Parathyroid adenoma (tissue), 2 donors: ENCODE measurements around the gene DBN1.
A peak's percentile ranks its signal among the peaks of the same experiment; 100 is the strongest.

Experiments
- H2AFZ ChIP-seq: fragments of 300-600 bp; sonication (generic); one replicate; pipeline ENCODE4 v1.7.0; 2017; ENCODE audit warnings: antibody characterized with exemption, mild to moderate bottlenecking
- H3K27ac ChIP-seq: fragments of 300-600 bp; sonication (generic); one replicate; pipeline ENCODE4 v1.7.0; 2017
- H3K27me3 ChIP-seq: fragments of 300-600 bp; sonication (generic); one replicate; pipeline ENCODE4 v1.7.0; 2017; ENCODE audit warnings: low read length; ENCODE audit not compliant: control insufficient read depth, insufficient read depth
- H3K36me3 ChIP-seq: fragments of 300-600 bp; sonication (generic); one replicate; pipeline ENCODE4 v1.7.0; 2017; ENCODE audit warnings: low read length; ENCODE audit not compliant: control insufficient read depth, insufficient read depth
- H3K4me1 ChIP-seq: fragments of 300-600 bp; sonication (generic); one replicate; pipeline ENCODE4 v1.7.0; 2017; ENCODE audit warnings: control low read depth
- H3K4me2 ChIP-seq: fragments of 300-600 bp; sonication (generic); one replicate; pipeline ENCODE4 v1.7.0; 2017; ENCODE audit warnings: low read length
- H3K4me3 ChIP-seq: fragments of 300-600 bp; sonication (generic); one replicate; pipeline ENCODE4 v1.7.0; 2017; ENCODE audit warnings: low read depth, low read length
- H3K79me2 ChIP-seq: fragments of 300-600 bp; sonication (generic); one replicate; pipeline ENCODE4 v1.7.0; 2017; ENCODE audit warnings: control low read depth
- H3K9ac ChIP-seq: fragments of 300-600 bp; sonication (generic); one replicate; pipeline ENCODE4 v1.7.0; 2017; ENCODE audit warnings: mild to moderate bottlenecking
- H3K9me3 ChIP-seq: fragments of 300-600 bp; sonication (generic); one replicate; pipeline ENCODE4 v1.7.0; 2017; ENCODE audit warnings: low read length; ENCODE audit not compliant: control insufficient read depth
- TF ChIP-seq, protein P1 (sequence below): fragments of 300-600 bp; sonication (generic); IDR thresholded peaks from one replicate; pipeline ENCODE4 v1.7.0; 2017; ENCODE audit warnings: antibody characterized with exemption, mild to moderate bottlenecking
- donor health status: primary hyperparathyroidism.

DBN1 gene

GRCh38 chr5:177471610-177472356 lies 1.7 kb downstream of the DBN1 start:
- Histone ChIP-seq H3K79me2 (peaks cover 24% of the 10 kb centered on the region), H3K4me2 (peak overlapping the region; percentile 83), H3K4me1 (peaks cover 16% of the 10 kb centered on the region), H3K27ac (no peak overlapping the region), H3K27me3 (no peaks in the 10 kb centered on the region), H3K9ac (no peak overlapping the region), H2AFZ (no peak overlapping the region), H3K36me3 (no peaks in the 10 kb centered on the region), H3K9me3 (no peaks in the 10 kb centered on the region), H3K4me3 (peak overlapping the region; percentile 77)
- TF ChIP-seq, protein P1, sequence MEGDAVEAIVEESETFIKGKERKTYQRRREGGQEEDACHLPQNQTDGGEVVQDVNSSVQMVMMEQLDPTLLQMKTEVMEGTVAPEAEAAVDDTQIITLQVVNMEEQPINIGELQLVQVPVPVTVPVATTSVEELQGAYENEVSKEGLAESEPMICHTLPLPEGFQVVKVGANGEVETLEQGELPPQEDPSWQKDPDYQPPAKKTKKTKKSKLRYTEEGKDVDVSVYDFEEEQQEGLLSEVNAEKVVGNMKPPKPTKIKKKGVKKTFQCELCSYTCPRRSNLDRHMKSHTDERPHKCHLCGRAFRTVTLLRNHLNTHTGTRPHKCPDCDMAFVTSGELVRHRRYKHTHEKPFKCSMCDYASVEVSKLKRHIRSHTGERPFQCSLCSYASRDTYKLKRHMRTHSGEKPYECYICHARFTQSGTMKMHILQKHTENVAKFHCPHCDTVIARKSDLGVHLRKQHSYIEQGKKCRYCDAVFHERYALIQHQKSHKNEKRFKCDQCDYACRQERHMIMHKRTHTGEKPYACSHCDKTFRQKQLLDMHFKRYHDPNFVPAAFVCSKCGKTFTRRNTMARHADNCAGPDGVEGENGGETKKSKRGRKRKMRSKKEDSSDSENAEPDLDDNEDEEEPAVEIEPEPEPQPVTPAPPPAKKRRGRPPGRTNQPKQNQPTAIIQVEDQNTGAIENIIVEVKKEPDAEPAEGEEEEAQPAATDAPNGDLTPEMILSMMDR: no peak

DNA sequence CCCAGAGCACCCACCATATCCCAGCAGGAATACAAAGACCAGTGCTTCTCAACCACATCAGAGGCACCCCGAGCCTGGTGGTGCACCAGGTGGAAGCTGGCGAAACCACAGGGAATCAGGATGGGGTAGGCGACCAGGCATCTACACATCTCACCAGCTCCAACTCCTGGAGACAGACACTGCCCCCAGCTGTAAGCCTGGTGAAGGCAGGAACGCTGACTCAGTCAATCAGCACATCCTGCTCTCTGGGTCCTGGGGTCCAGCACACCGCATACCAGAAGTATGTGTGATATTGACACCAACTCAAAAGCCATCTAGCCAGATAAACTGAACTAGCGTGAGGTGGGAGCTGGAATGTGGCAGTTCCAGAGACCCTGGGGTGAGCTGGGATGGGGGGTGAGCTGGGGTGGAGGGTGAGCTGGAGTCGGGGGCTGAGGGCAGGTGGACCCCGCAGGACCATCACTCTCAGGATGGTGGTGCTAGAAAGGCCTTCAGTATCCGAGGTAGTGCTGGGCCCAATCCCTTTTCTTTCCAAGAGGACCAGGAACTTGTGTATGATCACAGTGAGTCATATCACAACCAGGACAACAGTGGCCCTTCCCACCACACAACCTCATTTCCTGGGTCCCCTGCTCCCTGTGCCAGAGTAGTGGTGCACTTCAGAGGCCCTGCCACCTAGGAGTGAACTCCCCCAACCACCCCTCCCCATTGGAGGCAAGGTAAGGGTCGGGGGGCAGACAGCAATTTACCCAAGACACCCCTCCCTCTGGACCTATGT lies 2.5 kb downstream of the DBN1 start:
- Histone ChIP-seq H3K4me2 (no peak overlapping the region), H3K4me3 (no peak overlapping the region), H3K9me3 (no peaks in the 10 kb centered on the region), H3K79me2 (peaks cover 24% of the 10 kb centered on the region), H3K4me1 (peaks cover 16% of the 10 kb centered on the region), H3K27me3 (no peaks in the 10 kb centered on the region), H3K36me3 (no peaks in the 10 kb centered on the region), H3K9ac (no peak overlapping the region), H3K27ac (no peak overlapping the region), H2AFZ (no peak overlapping the region)
- TF ChIP-seq, protein P1: no peak

DNA sequence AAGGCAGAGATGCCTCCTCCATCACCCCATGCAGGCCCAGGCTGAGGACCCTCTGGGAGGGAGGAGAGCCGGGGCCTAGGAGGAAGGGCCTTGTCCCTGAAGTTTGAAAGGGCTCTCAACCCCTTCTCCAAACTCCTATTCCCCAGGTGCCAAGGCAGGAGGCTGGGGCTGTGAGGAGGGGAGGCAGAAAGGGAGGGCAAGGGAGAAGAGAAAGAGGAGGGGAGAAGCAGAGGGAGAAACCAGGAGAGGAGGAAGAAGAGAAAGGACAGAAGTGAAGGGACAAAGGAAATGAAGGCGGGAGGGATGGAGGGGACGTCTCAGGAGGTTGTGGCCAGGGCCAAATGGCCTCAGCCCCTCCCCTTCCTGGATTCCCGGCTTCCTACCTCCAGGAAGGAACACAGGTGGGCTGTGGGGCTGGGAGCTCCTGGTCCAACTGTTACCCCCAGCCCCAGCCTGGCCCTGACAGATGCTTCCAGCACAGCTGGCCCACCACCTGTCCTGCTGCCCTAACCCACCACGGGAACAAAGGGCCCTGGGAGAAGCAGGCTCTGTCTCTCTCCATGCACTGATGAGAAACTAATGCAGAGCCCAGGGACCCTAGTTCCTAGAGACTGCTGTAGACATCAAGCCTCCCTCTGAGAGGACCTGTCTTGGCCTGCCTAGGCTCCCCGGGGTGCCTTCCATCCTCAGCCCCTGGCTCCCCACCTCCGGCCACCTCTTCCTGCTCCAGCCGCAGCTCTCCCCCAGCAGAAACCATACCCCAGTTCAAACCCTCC lies 3.5 kb downstream of the DBN1 start:
- Histone ChIP-seq H3K9me3 (no peaks in the 10 kb centered on the region), H3K4me1 (peaks cover 16% of the 10 kb centered on the region), H3K4me3 (no peak overlapping the region), H3K27ac (no peak overlapping the region), H3K9ac (no peak overlapping the region), H3K79me2 (peaks cover 24% of the 10 kb centered on the region), H3K4me2 (no peak overlapping the region), H3K36me3 (no peaks in the 10 kb centered on the region), H2AFZ (no peak overlapping the region), H3K27me3 (no peaks in the 10 kb centered on the region)
- TF ChIP-seq, protein P1: no peak

DNA sequence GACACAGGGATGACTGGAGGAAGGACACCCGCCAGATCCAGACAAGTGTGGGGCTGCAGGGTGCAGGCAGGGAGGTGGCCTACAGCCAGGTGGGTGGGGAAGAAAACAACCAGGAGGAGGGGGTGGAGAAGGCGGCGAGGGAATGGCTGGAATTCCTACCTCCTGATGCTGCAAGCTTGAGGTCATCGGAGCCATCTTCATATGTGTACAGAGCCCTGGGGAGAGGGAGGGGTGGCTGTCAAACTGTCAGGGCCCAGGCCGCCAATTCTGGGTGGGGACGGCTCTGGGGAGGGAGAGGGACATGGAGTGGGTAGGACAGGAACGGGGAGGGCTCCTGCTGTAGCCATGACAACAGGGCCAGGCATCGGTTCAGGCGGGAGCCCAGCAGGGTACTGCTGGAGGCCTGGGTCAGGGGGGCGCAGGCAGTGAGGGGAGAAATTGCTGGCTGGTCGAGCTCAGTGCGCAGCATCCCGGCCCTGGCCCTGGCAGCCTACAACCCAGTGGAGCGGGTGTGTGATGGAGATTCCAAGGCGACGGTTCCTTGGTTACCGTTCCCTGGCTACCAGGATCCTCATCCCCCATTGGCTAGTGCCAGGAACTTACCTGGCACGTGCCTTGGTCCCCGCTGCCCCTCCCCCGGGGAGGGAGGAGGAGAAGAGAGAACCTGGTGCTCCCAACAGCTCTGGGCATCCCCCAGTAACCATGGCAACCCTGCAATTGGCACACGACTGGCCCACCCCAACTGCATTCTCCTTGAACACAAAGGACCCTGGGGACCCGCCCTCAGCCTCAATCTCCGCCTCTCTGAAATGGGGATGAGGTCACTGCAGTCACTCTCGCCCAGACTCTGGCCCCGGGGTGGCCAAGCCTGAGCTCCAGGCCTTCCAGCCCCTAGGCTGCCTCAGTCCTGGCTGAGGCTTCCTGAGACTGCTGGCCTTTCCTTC lies 4.5 kb downstream of the DBN1 start:
- Histone ChIP-seq H3K9ac (no peak overlapping the region), H3K4me3 (no peak overlapping the region), H3K4me1 (peaks cover 14% of the 10 kb centered on the region), H3K9me3 (no peaks in the 10 kb centered on the region), H3K79me2 (peaks cover 24% of the 10 kb centered on the region), H2AFZ (no peak overlapping the region), H3K4me2 (no peak overlapping the region), H3K27me3 (no peaks in the 10 kb centered on the region), H3K36me3 (no peaks in the 10 kb centered on the region), H3K27ac (no peak overlapping the region)
- TF ChIP-seq, protein P1: no peak
